ENCODE data around the gene BTG1.

GRCh38 chr12:92156704-92157395 lies 11.2 kb upstream of the BTG1 start:
- no peak for TF ChIP-seq CTCF (IDR thresholded peaks at IDR 0.05; ENCODE audit: low read length)
- no peak for TF ChIP-seq EZH2 (IDR thresholded peaks at IDR 0.05; ENCODE audit: borderline replicate concordance, low read length)
